ENCODE measurements around the gene CD28.

DNA sequence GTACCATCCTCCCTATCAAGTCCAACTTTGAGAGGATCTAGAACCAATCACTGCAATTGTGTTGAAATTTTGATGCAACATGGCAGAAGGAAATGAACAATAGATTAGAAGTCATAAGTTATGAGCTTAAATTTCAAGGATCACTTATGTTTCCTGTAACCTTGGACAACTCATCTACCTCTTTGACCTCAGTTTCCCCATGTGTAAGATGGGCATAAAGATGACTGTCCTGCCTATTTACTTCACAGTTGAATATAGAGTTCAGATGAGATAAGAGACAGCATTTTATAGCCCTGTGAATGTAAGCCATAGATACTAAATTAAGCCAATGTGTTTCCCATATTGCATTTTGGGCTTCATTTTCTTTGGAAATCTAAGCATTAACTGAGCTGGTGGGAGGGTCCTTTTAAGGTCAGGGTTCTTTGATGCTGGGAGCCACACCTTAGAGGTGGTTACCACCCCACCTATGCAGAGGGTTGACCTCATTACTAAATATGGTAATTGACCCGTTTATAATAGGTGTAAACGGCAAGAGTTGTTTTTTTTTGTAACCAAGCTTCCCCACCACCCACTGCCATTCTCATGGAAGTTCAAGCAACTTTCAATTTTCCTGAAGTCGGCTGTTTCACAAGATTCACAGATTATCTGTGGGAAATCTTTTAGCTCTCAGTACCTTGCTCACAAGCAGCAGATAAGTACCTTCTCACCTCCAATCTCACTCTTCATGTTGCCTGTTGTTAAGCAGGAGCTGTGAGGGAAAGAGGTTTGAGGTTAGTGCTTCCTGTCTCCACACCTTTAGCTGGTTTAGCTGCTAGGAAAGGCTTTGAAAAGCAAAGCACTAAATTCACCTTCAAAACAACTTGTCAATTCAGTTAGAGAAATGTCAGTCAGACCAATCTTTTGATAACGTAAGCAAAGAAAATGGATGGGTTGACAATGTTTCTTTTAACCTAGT, 13.3 kb downstream of the CD28 start:
- no peak for TF ChIP-seq EZH2phosphoT487 (IDR thresholded peaks at IDR 0.05; ENCODE audit: insufficient read depth, low read depth)
- no peak for TF ChIP-seq EZH2 (IDR thresholded peaks at IDR 0.05; ENCODE audit: insufficient read depth, poor library complexity, severe bottlenecking)

Data from GM23248 (cell line).